Ectodermal cell (in vitro differentiated cells): ENCODE measurements around the gene NELFE.
"Not testable (repeated sequence)": the region's sequence is repeated elsewhere in the genome, so short reads cannot be mapped to it uniquely, and the experiment has no call there.

Source experiments
- H3K27ac ChIP-seq: 2 replicates; pipeline ENCODE4 v1.7.0; 2013; ENCODE audit warnings: mild to moderate bottlenecking, low read depth, low read length; ENCODE audit not compliant: insufficient read depth, poor library complexity, severe bottlenecking
- H3K27me3 ChIP-seq: 2 replicates; pipeline ENCODE4 v1.7.0; 2013; ENCODE audit warnings: mild to moderate bottlenecking, low read length; ENCODE audit not compliant: insufficient read depth, control insufficient read depth, poor library complexity, severe bottlenecking
- H3K36me3 ChIP-seq: one replicate; pipeline ENCODE4 v1.7.0; 2013; ENCODE audit warnings: low read length; ENCODE audit not compliant: control insufficient read depth, insufficient read depth
- H3K4me1 ChIP-seq: one replicate; pipeline ENCODE4 v1.7.0; 2013; ENCODE audit warnings: low read length; ENCODE audit not compliant: control insufficient read depth, insufficient read depth
- H3K4me3 ChIP-seq: 2 replicates; pipeline ENCODE4 v1.7.0; 2013; ENCODE audit warnings: low read depth, low read length, control low read depth; ENCODE audit not compliant: insufficient read depth
- H3K9me3 ChIP-seq: 2 replicates; pipeline ENCODE4 v1.7.0; 2013; ENCODE audit warnings: mild to moderate bottlenecking, low read length, moderate library complexity; ENCODE audit not compliant: control insufficient read depth
- WGBS, 2 experiments: methylation state at CpG; one replicate each; pipeline ENCODE4 v1.1.7; 2013; ENCODE audit warnings: missing lambda C conversion rate in 2 of 2; 5-methylcytosine and 5-hydroxymethylcytosine counted together

Gene NELFE

DNA sequence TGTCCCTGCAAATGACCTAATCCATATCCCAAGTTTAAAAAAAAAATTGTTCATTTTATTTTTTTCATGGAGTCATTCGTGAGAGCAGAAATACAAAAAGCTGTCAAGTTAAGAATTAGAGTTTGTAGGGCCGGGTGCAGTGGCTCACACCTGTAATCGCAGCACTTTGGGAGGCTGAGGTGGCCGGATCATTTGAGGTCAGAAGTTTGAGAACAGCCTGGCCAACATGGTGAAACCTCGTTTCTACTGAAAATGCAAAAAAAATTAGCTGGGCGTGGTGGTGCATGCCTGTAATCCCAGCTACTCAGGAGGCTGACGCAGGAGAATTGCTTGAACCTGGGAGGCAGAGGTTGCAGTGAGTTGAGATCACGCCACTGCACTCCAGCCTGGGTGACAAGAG, 52.0 kb downstream of the NELFE start:
- H3K4me1 ChIP-seq, H3K27me3 ChIP-seq, H3K4me3 ChIP-seq, H3K27ac ChIP-seq, H3K9me3 ChIP-seq, H3K36me3 ChIP-seq: not testable (repeated sequence)
- 88 to 89% methylated on average over 7 to 8 of the region's 8 CpGs for WGBS, 2 experiments

DNA sequence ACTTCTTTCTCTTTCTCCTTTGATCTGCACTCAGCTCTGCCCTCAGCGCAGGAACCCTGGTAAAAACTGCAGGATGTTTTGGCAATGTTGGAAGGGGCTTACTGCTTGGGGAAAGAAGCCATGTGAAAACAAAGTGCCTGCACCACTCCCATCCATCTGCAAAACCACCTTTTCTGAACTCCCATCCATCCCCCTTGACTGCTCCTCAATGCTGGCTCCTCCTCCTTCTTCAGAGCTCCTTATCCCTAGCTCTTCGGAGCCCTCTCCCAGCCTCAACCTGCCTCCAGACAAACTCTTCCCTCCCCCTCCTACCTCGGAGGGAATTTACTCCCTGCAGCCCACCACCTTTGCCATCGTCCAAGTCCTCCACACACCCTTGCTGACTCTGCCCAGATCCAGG, 52.6 kb downstream of the NELFE start:
- 16 to 28% methylated on average over 4 of the region's 4 CpGs for WGBS, 2 experiments
- H3K4me1 ChIP-seq: peaks cover 1% of the 10 kb centered on the region
- no peaks in the 10 kb centered on the region for H3K27me3 ChIP-seq
- H3K27ac ChIP-seq: no peak overlapping the region
- no peak overlapping the region for H3K4me3 ChIP-seq
- no peaks in the 10 kb centered on the region for H3K36me3 ChIP-seq
- no peaks in the 10 kb centered on the region for H3K9me3 ChIP-seq

DNA sequence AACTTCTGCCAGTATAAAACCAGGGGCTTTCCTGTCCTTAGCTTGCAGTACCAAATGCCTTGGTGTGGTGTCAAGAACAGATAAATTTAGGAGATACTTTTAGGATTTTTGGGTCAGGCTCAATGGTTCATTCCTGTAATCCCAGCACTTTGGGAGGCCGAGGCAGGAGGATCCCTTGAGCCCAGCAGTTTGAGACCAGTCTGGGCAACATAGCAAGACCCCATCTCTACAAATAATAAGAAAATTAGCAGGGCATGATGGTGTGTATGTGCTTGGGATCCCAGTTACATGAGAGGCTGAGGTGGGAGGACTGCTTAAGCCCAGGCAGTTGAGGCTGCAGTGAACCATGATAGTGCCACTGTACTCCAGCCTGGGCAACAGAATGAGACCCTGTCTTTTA, 53.7 kb downstream of the NELFE start:
- WGBS, 2 experiments: 86 to 93% methylated on average over 1 of the region's 1 CpG
- H3K27ac ChIP-seq: no peak overlapping the region
- no peaks in the 10 kb centered on the region for H3K9me3 ChIP-seq
- no peak overlapping the region for H3K4me3 ChIP-seq
- no peaks in the 10 kb centered on the region for H3K36me3 ChIP-seq
- peaks cover 9% of the 10 kb centered on the region for H3K4me1 ChIP-seq
- H3K27me3 ChIP-seq: no peaks in the 10 kb centered on the region

DNA sequence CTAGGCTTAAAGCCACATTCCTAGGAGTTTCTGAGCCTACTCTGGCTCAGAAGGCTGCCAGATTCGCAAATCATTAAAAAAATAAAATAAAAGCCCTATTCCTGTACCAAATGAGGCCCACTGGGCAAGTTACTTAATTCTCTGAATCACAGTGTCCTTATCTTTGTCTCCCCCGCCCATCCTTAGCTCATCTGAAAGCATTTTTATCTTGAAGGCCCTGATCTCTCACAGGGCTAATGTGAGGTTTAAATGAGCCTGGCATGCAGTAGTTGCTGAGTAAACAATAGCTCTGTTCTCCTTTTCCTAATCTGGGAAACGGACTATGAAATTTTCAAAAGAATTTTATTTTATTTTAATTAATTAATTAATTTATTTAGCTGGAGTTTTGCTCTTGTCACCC, 54.8 kb downstream of the NELFE start:
- Histone ChIP-seq H3K27ac (no peak overlapping the region), H3K36me3 (no peaks in the 10 kb centered on the region), H3K9me3 (no peaks in the 10 kb centered on the region), H3K4me3 (no peak overlapping the region), H3K4me1 (peaks cover 9% of the 10 kb centered on the region), H3K27me3 (no peaks in the 10 kb centered on the region)
- 94 to 96% methylated on average over 2 of the region's 3 CpGs for WGBS, 2 experiments
